OCI-LY7 (cell line): ENCODE measurements around the gene SLAMF7.
"Not testable (repeated sequence)": the region's sequence is repeated elsewhere in the genome, so short reads cannot be mapped to it uniquely, and the experiment has no call there.

ENCODE experiments used
- EZH2phosphoT487 ChIP-seq: fragments of 200-600 bp; sonication (generic); IDR thresholded peaks from 2 replicates; pipeline ENCODE4 v1.6.1; 2018; ENCODE audit warnings: low read depth, borderline replicate concordance, mild to moderate bottlenecking, mixed run types, antibody characterized with exemption, low read length, moderate library complexity, mixed read lengths
- TF ChIP-seq, protein P1 (sequence below): fragments of 200-600 bp; sonication (generic); conservative IDR thresholded peaks from 2 replicates; pipeline ENCODE4 v1.5.1; 2014; ENCODE audit warnings: mild to moderate bottlenecking, antibody characterized with exemption, low read length, moderate library complexity, mixed read lengths

DNA sequence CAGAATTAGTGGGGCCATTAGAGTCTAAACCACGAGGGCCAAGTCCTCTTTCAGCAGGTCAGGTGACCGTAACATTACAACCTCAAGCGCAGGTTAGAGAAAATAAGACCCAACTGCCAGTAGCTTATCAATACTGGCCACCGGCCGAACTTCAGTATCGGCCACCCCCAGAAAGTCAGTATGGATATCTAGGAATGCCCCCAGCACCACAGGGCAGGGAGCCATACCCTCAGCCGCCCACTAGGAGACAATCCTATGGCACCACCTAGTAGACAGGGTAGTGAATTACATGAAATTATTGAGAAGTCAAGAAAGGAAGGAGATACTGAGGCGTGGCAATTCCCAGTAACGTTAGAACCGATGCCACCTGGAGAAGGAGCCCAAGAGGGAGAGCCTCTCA, 46.7 kb upstream of the SLAMF7 start:
- TF ChIP-seq, protein P1, sequence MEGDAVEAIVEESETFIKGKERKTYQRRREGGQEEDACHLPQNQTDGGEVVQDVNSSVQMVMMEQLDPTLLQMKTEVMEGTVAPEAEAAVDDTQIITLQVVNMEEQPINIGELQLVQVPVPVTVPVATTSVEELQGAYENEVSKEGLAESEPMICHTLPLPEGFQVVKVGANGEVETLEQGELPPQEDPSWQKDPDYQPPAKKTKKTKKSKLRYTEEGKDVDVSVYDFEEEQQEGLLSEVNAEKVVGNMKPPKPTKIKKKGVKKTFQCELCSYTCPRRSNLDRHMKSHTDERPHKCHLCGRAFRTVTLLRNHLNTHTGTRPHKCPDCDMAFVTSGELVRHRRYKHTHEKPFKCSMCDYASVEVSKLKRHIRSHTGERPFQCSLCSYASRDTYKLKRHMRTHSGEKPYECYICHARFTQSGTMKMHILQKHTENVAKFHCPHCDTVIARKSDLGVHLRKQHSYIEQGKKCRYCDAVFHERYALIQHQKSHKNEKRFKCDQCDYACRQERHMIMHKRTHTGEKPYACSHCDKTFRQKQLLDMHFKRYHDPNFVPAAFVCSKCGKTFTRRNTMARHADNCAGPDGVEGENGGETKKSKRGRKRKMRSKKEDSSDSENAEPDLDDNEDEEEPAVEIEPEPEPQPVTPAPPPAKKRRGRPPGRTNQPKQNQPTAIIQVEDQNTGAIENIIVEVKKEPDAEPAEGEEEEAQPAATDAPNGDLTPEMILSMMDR = peak; percentile 61
- TF ChIP-seq EZH2phosphoT487 = not testable (repeated sequence)
